Activated naive CD4-positive, alpha-beta T cell treated with anti-CD3 and anti-CD28 coated beads for 36 hours (primary cell): ENCODE data around the gene SELENOW. TPM values are rescaled to one million over a fixed set of nuclear protein-coding genes. Genes with fewer than 3 reads are reported as not detected.

Experiments
- total RNA-seq, 2 experiments: library from RNA; stranded (reverse); gene quantifications; one replicate each; pipeline ENCODE4 v1.2.3, GENCODE V29; 2021

The SELENOW gene
- total RNA-seq, 2 experiments from 2014 or later = 146 to 149 TPM

Other genes with a start within 250 kb of the SELENOW start
- under 1 TPM; 0.33 to 0.44 TPM for gene ZNF541, start 205.6 kb upstream of the SELENOW start, total RNA-seq
- gene BICRA, start 169.6 kb upstream of the SELENOW start, total RNA-seq = 10 to 100 TPM; 11.2 to 12.5 TPM
- under 1 TPM; 0.27 to 0.41 TPM for gene EHD2, start 65.3 kb upstream of the SELENOW start, total RNA-seq
- 100 to 1,000 TPM; 274 to 300 TPM for gene NOP53, start 33.2 kb upstream of the SELENOW start, total RNA-seq
- gene TPRX1, start 25.8 kb downstream of the SELENOW start, total RNA-seq = not detected
- gene CRX, start 43.2 kb downstream of the SELENOW start, total RNA-seq = not detected
- gene TPRX2, start 80.5 kb downstream of the SELENOW start, total RNA-seq = not detected
- not detected for gene SULT2A1, start 107.6 kb downstream of the SELENOW start, total RNA-seq
- not detected for gene BSPH1, start 213.5 kb downstream of the SELENOW start, total RNA-seq
- not detected for gene ELSPBP1, start 215.9 kb downstream of the SELENOW start, total RNA-seq